ENCODE results near the gene SAP30BP. TPM values are rescaled to one million over a fixed set of nuclear protein-coding genes. Genes with fewer than 3 reads are reported as not detected.

The SAP30BP gene
- total and polyA plus RNA-seq, 2 of the 8 experiments (the other 6 are each of a cell fraction or from before 2014, with no cell fraction given): 63.3 to 79.9 TPM

GRCh38 chr17:75748706-75749105, 81.6 kb downstream of the SAP30BP start:
- peaks cover 0 to 1% of the 10 kb centered on the region in 2 experiments for H4K20me1 ChIP-seq (replicated peaks in 1 of 2; ENCODE audit: control insufficient read depth in 1 of 2, insufficient read depth in 2 of 2, low read length in 2 of 2)
- H3K9me3 ChIP-seq (ENCODE audit: insufficient read depth in 2 of 2, low read depth in 1 of 2, low read length in 1 of 2): no peaks in the 10 kb centered on the region
- H3K4me3 ChIP-seq (ENCODE audit: extremely low read depth in 1 of 4, insufficient read depth in 2 of 4, low read depth in 3 of 4, low read length in 4 of 4): no peak overlapping the region
- no peak overlapping the region for H3K4me2 ChIP-seq (ENCODE audit: insufficient read depth in 1 of 2, low read depth in 2 of 2, low read length in 2 of 2)
- CTCF ChIA-PET (ENCODE audit: partially characterized antibody): interaction anchor here (0.8 to 19.5 kb wide), 29 partner anchors 11 to 418 kb away, joined by 3 to 359 read pairs (median 40); partner anchors contain the start of genes GALK1, ITGB4, RECQL5 and SAP30BP
- H3K9ac ChIP-seq (replicated peaks in 1 of 4; ENCODE audit: extremely low read depth in 1 of 4, low read depth in 3 of 4, low read length in 3 of 4): no peak overlapping the region
- no peak overlapping the region for H3K56ac ChIP-seq (replicated peaks; ENCODE audit: insufficient read length, low read depth, low read length)
- no peaks in the 10 kb centered on the region for H3K79me2 ChIP-seq (ENCODE audit: control insufficient read depth in 1 of 2, insufficient read depth in 2 of 2, low read length in 2 of 2)
- no peak overlapping the region for H4K5ac ChIP-seq (ENCODE audit: insufficient read length, low read depth, low read length)
- H2BK15ac ChIP-seq (ENCODE audit: low read length): no peak overlapping the region
- no peak overlapping the region for H3K4ac ChIP-seq (replicated peaks; ENCODE audit: insufficient read length, low read depth, low read length)
- H3K23ac ChIP-seq (ENCODE audit: insufficient read length): no peak overlapping the region
- H2BK120ac ChIP-seq (replicated peaks; ENCODE audit: low read depth, low read length): no peak overlapping the region
- no peak overlapping the region for H3K14ac ChIP-seq (ENCODE audit: insufficient read length)
- TF ChIP-seq CHD1 (IDR thresholded peaks at IDR 0.05; ENCODE audit: low read depth, low read length) (no peak), HDAC2 (IDR thresholded peaks at IDR 0.05; ENCODE audit: borderline replicate concordance in 1 of 2, low read depth in 2 of 2, low read length in 2 of 2) (no peak), PHF8 (conservative IDR thresholded peaks at IDR 0.05; ENCODE audit: low read depth, low read length) (no peak), ATF3 (IDR thresholded peaks at IDR 0.05; ENCODE audit: insufficient read depth, low read depth, low read length) (no peak), JUND (IDR thresholded peaks at IDR 0.05; ENCODE audit: low read length) (no peak), KDM1A (IDR thresholded peaks at IDR 0.05; ENCODE audit: borderline replicate concordance, low read length) (no peak), EP300 (IDR thresholded peaks at IDR 0.05; ENCODE audit: borderline replicate concordance in 1 of 2, low read depth in 2 of 2, low read length in 2 of 2) (no peak), SP4 (IDR thresholded peaks at IDR 0.05; ENCODE audit: low read length) (no peak), RNF2 (IDR thresholded peaks at IDR 0.05; ENCODE audit: borderline replicate concordance, low read depth, low read length, missing control alignments, poor library complexity, severe bottlenecking) (no peak), JUN (IDR thresholded peaks at IDR 0.05; ENCODE audit: low read depth, low read length) (no peak), KDM5A (IDR thresholded peaks at IDR 0.05; ENCODE audit: low read length) (no peak)
- WGBS, 2 experiments (ENCODE audit: extremely low coverage in 1 of 2, insufficient coverage in 1 of 2, insufficient read length in 1 of 2, insufficient replicate concordance in 2 of 2, low coverage in 1 of 2, low lambda C conversion rate in 2 of 2, missing lambda C conversion rate in 1 of 2): 97% methylated on average over 9 of the region's 9 CpGs; no CpG with 5 or more reads in 1 of the 2 experiments
- no peak overlapping the region for H4K91ac ChIP-seq (replicated peaks; ENCODE audit: insufficient read length, low read length)
- no peaks in the 10 kb centered on the region; the same call in 1 of the 2 replicates for H3K23me2 ChIP-seq (ENCODE audit: low read depth, low read length)
- no peaks in the 10 kb centered on the region; a peak in 1 of 7 replicates for H3K27me3 ChIP-seq (replicated peaks in 1 of 4; ENCODE audit: control insufficient read depth in 3 of 4, extremely low read depth in 1 of 4, insufficient read depth in 3 of 4, low read length in 3 of 4)
- FAIRE-seq (no peak), DNase-seq (ENCODE audit: low read depth in 1 of 2, low spot score in 2 of 2) (no peak)
- H3K18ac ChIP-seq (ENCODE audit: extremely low read depth, low read length): no peak overlapping the region
- POLR2A ChIA-PET (ENCODE audit: partially characterized antibody): interaction anchor here (0.8 to 2.6 kb wide), 9 partner anchors 11 to 160 kb away, joined by 3 to 11 read pairs (median 4); no protein-coding TSS in a partner anchor
- H4K8ac ChIP-seq (ENCODE audit: extremely low read depth, insufficient read depth, low read length): no peak overlapping the region
- no peak overlapping the region for H2AFZ ChIP-seq (ENCODE audit: low read length)
- no peak overlapping the region for H2AK5ac ChIP-seq (ENCODE audit: low read depth, low read length)
- H3K27ac ChIP-seq (ENCODE audit: low read depth, low read length): no peak overlapping the region
- no peaks in the 10 kb centered on the region for H3K36me3 ChIP-seq (ENCODE audit: control insufficient read depth in 2 of 4, insufficient read depth in 4 of 4, low read length in 3 of 4)
- H3K4me1 ChIP-seq (replicated peaks in 1 of 4; ENCODE audit: control insufficient read depth in 3 of 4, insufficient read depth in 4 of 4, low read length in 3 of 4): peaks cover 0 to 3% (median under 1%) of the 10 kb centered on the region in 4 experiments; a peak in 3 of 7 replicates
- no peaks in the 10 kb centered on the region for H3K79me1 ChIP-seq (ENCODE audit: low read depth, low read length)
- H2BK20ac ChIP-seq (ENCODE audit: low read length): no peak overlapping the region
- H2BK5ac ChIP-seq (ENCODE audit: low read depth, low read length): no peak overlapping the region
- no peak overlapping the region for H2BK12ac ChIP-seq (ENCODE audit: low read depth, low read length)

All from H1 (cell line).